T-helper 9 cell (primary cell): Measurements from ENCODE around the gene RYR1.
"Not testable (repeated sequence)": the region's sequence is repeated elsewhere in the genome, so short reads cannot be mapped to it uniquely, and the experiment has no call there.

Source experiments
- DNase-seq: peaks from one replicate; pipeline ENCODE4 v3.0.0-alpha.2; 2020

Gene RYR1

DNA sequence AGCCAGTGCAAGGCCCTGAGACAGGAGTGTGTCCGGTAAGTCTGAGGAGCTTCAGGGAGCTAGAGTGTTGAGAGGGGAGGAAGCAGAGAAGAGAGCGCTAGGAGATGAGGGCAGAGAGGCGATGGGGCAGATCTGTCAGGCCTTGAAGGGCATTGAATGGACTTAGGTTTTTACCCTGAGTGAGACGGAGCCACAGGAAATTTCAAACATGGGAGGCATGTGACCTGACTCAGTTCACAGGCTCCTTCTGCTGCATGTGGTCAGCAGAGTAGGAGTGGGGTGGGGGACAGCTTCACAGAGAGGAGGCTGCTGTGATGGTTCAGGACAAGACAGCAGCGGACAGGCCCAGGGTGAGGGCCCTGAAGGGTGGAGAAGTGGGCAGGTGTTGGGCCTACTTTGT lies 33.1 kb upstream of the RYR1 start:
- no peak for DNase-seq

DNA sequence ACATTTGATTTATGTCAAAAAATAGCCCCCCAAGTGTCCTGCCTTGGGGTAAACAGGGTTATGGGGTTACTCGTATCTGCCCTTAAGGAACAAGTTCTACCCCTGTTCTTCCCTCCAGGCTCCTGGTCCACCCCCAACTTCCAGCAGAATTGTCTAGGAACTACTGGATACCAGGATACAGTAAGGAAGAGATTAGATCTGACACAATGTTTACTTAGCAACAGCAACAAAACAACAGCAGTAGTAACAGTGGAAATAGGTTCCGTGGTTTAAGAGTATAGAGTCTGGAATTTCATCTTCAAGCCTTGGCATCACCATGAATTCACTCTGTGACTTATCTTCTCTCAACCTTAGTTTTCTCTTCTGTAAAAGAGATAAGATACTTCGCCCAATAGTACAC lies 32.3 kb upstream of the RYR1 start:
- DNase-seq: no peak

DNA sequence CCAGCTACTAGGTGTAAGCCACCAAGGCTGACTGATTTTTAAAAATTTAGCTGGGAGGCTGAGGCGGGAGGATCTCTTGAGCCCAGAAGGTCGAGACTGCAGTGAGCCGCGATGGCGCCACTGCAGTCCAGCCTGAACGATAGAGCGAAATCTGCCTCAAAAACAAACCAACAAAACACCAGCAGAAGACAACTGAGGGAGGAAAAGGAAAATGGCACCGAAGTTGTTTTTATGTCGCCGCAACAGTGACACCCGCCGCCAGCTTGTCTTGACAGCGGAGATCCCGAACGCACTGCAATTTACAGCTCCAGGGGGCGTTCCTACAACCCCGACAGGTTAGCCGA lies 30.9 kb upstream of the RYR1 start:
- DNase-seq: no peak

DNA sequence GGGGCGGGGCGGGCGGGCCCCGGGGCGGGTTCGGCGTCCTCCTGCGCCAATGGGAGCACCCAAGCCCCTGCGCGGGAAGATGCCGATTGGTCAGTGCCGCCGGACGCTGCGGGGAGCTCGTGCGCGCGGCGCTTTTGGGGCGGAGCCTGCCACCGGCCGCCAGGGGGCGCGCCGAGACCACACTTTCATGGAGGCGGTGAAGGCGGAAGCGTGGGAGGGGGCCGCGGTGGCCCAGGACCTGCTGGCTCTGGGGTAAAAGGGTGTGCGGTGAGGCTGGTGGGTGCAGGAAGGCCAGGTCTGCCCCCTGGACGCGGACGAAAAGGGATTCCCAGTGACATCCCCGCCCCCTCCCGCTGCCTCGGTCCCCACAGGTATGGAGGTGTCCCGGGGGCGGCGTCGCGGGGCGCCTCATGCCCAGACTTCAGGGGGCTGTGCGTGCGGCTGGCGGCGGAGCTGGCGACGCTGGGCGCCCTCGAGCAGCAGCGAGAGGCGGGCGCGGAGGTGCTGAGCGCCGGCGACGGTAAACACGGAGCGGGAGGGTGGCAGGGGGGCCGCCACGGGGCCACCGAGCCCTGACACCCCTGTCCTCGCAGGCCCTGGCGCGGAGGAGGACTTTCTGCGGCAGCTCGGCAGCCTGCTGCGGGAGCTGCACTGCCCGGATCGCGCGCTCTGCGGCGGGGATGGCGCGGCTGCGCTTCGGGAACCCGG lies 30.4 kb upstream of the RYR1 start, which contains the start of gene FAM98C:
Gene FAM98C, plus strand, starts transcription at position 127 of the 708 bp plus-strand sequence. Its CDS starts 61 bp downstream, at position 188.
- DNase-seq: peak; percentile 97

DNA sequence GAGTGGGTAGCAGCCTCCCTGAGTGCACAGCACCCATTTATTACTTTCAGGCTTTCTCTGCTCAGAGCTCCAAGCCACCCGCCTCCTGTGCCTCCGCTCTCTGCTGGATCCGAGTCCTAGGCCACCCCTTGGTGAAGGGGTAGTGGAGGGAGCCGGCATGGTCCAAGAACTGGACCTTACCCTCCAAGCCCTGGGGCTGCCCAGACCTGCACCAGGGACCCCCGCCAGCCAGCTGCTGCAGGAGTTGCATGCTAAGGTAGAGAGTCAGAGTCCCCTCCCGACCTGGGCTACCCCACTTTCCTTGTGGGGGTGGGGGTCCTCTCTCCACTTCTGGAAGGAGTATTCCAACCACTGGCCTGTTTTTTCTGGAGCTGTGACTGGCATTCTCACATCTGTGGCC lies 28.6 kb upstream of the RYR1 start:
- DNase-seq: no peak

DNA sequence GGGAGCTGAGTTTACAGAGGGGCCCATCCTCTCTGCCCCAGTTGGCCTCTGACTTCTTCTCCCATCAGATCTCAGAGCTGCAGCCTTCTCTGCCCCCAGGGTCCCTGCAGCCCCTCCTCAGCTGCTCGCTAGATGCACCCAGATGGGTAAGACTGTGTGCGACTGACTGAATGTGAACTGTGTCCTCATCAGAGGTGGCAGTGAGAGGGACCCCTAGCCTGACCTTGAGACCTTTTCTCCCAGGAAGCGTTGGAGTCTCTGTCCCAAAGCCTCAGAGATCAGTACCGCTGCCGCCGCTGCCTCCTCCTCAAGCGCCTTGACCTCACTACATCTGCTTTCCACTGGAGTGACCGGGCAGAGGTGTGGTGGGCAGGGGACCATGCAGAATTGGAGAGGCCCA lies 28.2 kb upstream of the RYR1 start:
- DNase-seq: no peak

DNA sequence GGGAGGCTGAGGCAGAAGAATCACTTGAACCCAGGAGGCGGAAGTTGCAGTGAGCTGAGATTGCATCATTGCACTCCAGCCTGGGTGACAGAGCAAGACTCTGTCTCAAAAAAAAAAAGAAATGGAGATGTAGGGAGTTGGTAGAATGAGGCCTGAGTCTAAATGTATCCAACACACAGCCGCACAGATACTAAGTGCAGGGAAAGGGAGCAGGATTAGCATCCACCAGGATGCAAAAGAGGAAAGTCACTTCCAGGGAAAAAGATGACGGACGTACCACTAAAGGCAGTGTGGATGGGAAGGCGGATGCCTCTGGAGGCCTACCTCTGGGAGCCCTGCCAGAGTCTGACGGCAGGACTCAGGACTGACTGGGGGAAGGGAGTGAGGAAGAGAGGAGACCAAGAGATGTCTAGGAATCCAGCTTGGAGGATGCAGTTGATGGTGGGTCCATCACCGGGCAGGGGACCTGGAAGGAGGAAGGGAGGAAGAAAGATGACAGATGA lies 23.8 kb upstream of the RYR1 start:
- DNase-seq: no peak

DNA sequence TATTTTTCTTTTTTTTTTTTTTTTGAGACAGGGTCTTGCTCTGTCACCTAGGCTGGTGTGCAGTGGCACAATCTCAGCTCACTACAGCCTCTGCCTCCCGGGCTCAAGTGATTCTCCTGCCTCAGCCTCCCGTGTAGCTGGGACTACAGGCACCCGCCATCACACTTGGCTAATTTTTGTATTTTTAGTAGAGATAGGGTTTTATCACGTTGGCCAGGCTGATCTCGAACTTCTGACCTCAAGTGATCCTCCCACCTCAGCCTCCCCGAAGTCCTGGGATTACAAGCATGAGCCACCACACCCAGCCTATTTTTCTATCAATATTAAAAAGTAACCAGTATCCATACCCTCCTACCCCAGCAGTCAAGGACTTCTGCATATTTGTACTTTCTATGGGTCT lies 23.1 kb upstream of the RYR1 start:
- DNase-seq: not testable (repeated sequence)

DNA sequence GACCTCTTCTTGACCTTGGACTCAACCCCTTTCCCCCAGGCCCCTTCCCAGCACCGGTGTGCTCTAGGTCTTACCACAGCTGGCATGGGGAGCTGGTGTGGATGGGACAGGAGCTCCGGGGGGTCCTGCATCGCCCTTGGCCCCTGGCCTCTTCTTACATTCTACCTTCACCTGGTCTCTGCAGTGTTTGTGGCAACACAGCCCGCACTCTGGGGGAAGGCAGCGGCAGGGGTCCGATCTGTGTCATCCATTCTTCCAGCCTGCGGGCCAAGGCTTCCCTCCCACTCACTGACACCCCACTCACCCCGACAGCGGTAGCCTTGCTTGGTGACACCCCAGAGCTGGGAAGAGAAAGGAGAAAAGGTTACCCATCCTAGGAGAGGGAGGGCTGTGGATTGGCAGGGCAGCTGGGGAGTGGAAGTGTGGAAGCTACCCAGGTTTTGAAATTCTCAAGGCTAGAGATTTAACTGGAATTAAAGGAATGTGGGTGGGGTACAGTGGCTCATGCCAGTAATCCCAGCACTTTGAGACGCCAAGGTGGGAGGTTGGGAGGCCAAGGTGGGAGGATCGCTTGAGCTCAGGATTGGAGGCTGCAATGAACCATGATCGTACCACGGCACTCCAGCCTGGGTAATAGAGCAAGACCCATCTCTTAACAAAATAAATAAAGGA lies 22.3 kb upstream of the RYR1 start:
- no peak for DNase-seq

DNA sequence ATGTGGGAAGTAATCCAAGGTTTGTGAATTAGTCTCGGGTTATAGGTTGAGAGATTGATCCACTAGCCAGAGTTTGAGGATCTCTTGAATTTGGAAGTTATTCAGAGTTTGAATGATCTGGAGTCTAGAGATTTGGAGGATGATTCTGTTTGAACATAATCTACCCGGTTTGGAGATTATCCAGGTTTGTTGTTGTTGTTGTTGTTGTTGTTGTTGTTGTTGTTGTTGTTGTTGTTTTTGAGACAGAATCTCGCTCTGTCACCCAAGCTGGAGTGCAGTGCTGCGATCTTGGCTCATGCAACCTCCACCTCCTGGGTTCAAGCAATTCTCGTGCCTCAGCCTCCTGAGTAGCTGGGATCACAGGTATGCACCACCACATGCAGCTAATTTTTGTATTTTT lies 21.6 kb upstream of the RYR1 start:
- not testable (repeated sequence) for DNase-seq

DNA sequence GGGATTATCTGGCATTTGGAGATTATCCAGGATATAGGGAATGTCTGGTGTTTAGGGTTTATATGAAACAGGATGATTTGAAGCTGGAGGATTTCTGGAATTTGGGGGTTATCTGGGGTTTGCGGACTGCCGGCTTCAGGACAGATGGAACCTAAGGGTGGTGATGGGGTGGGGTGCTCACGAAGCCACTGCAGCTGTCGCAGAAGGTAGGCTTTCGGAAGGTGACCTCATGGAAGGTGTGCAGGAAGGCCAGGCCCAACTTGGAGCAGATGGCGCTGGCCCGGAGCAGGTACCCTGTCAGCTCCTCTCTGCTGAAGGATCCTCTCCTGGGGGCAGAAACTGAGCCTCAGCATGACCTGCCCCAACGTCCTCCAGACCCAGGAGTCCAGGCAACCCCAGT lies 21.0 kb upstream of the RYR1 start:
- no peak for DNase-seq

DNA sequence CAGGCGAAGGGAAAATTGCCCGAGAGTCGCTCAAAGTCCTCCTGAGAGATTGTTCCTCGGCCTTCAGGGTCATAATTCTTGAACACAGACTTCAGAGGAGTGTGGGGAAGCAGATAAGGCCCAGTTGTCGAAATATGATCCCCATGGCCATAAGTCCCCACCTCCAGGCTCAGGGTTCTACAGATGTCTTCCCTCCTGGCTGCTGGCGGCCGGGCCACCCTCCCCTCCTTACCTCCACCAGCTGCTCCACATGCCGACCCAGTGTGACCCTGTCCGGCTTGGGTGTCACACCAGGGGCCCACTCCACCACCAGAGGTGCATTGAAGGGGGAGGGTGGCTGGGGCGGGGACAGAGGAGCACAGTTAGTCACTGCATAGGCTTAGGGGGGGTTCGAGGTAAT lies 20.5 kb upstream of the RYR1 start:
- no peak for DNase-seq

DNA sequence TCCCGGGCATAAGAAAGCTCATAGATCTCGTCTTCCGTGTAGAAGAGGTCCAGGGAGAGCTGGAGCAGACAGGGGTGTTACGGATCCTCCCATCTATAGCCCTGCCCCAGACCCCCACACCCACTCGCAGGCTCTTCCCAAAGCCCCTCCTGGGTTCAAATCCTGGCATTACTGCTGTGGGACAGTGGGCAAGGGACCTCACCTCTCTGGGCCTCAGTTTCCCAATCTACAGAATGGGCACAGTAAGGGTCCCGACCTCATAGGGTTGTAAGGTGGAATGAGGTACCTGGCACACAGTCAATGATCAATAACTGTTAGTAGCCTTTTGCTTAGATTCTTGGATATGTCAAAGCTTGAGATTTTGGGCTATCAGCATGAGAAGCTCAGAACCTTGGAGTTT lies 20.1 kb upstream of the RYR1 start:
- DNase-seq: no peak

DNA sequence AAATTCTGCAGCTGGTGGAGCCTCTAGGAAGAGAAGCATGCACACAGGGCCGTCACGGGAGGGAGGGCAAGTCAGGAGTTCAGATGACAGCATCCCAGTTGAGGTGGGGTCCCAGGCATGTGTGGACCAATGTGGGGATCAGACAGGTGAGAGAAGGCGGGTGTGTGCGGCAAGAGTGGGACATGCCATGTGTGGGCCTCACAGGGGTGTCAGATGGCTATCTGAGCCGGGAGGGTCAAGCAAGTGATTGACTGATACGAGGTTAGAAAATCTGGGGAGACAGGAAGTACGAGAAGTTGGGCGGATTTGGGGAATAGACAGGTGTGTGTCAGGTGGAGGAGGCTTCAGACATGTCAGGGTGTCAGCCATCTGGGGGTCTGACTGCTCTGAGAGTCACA lies 16.3 kb upstream of the RYR1 start:
- no peak for DNase-seq

DNA sequence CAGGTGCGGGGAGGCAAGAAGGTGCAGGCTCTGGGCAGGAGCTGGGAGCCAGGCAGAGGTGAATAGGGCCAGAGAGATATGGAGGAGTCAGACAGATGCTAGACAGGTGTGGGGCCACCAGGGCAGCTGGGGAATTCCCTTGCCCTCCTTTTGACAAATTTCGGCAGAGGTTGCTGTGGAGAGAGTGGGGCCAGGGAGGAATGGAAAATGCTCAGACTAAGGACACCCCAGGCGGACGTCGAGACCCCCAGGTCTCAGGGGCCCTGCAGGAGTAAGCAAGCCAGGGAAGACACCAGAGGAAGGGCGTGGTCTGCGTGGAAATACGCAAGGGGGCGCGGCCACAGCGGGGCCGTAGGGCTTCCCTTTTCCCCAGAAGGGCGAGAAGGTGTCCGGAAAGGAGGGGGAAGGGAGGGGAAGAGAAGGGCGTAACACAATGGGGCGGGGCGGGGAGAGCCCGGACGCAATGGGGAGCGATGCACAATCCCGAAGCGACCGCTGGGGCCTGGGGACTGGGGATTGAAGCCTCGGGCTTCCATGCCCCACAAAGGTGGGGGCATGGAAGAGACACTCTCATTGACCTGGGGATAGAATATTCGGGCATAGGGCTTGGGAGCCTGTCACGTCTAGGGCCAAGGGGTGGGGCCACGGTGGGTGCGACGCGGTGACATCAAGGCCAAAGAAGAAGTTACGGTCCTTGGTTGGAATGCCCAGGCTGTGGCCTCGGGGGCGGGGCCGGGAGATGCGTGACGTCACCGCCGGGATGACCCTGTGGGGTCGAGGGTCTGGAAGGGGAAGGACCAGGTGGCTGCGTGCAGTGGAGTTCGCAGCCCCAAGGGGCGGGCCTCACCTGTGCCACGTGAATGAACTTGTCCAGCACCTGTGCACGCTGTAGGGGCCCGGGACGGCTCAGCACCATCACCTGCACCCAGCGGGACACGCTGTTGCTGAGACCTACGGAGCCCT lies 15.7 kb upstream of the RYR1 start:
- DNase-seq: peak; percentile 28

DNA sequence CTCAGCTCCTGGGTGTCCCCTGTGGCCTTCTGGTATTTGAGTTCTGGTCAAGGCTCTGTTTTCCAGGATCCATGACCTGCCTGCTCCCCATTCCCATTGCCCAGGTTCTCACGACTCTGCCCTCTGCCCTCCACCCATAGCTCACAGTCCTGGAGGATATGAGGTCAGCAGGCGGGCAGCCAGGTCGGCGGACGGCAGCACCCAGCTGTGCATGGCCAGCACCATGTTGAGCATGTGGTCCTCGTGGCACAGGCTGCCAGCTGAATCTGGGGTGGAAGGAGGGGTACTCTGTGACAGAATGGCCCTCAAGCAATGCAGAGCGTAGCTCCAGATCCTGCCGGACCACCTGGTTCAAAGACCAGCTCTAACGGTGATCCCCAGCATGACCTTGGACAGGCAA lies 12.6 kb upstream of the RYR1 start:
- DNase-seq: no peak

DNA sequence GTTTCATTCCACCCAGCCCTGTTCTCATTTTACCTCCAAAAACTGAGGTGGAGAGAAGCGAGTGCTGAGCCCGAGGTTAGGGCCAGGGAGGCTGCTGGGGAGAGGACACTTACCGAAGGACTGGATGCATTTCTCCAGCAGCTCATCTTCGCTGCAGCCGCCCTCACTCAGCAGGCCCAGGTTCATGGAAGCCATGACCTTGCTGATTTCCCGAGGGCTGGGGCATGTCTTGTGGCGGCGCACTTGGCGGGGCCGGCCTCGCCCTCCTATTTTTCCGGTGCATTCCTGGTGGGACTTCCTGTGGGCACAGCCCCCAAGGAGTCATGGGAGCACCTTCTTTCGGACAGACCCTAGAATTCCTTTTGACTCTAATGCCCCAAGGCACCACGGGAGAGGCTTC lies 11.6 kb upstream of the RYR1 start:
- DNase-seq: no peak

DNA sequence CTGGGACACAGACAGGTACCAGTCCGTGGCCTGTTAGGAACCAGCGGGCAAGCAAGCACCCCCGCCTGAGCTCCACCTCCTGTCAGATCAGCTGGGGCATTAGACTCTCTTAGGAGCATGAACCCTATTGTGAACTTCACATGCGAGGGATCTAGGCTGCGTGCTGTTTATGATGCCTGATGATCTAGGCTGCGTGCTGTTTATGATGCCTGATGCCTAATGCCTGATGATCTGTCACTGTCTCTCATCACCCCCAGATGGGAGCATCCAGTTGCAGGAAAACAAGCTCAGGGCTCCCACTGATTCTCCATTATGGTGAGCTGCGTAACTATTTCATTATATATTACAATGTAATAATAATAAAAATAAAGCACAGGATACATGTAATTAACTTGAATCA lies 11.1 kb upstream of the RYR1 start:
- DNase-seq: no peak

DNA sequence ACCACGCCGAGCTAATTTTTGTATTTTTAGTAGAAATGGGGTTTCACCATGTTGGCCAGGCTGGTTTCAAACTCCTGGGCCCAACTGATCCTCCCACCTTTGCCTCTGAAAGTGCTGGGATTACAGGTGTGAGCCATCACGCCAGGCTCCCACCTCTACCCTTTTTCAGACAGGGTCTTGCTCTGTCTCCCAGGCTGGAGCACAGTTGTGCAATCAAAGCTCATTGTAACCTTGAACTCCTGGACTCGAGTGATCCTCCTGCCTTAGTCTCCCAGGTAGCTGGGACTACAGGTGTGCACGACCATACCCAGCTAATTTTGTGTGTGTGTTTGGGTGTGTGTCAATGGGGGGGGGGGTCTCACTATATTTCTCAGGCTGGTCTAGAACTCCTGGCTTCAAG lies 9.2 kb upstream of the RYR1 start:
- DNase-seq: no peak

DNA sequence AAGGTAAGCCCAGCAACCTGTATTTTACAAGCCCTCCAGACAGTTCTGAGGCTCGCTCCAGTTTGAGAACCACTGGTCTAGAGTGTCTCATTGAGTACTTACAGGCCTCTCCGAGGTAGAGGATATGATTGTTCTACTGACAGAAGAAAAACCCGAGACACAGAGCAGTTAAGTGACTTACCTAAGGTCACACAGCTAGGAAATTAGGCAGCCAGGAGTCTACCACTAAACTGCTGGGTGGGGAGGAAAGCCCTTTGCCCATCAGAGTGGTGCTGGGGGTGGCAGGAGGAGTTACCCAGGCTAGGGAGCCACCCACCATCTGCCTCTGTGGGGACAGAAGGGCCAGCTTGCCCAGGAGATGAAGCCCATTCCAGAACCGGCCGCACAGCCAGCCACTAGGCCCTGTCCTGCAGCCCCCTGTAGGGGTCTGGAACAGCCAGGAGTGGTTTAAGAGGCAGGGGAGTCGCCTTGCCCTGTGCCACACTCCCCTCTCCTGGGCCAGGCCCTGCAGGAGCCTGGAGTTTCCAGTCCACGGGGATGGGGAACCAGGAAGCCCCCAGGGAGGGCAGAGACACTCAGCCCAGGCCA lies 8.2 kb upstream of the RYR1 start:
- no peak for DNase-seq

DNA sequence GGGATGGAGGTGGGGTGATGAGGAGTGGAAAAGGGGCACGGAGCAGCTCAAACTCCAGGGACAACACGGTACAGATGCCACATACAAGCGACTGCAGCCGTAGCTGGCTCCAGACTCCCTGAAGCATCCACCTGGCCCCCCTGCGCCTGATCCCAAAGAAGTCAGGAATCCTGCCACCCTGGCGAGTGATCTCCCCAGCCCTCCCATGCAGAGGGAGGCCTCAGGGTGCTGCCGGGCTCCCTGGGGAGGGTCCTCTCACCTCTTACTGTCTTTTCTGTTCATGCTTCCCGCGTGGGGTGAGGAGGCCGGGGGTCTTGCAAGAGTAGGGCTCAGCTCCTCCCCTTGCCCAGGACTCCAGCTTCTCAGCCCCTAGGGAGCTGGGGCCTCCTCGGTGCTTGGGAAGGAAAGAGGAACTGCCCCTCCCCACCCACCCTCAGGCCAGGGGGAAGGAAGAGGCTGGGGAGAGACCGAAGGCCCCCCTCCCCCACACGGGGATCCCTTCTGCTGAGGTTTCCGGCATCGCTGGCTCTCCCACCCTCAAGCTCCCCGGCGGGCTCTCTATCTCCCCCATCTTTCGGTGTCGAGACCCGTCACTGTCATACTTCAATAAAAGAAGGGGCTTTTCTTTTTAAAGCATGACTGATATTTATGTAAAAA lies 7.6 kb upstream of the RYR1 start, which contains the start of gene RASGRP4:
Gene RASGRP4, minus strand, starts transcription at position 410 of the 657 bp plus-strand sequence. Its CDS starts 128 bp downstream, at position 282.
- DNase-seq: peak; percentile 16

DNA sequence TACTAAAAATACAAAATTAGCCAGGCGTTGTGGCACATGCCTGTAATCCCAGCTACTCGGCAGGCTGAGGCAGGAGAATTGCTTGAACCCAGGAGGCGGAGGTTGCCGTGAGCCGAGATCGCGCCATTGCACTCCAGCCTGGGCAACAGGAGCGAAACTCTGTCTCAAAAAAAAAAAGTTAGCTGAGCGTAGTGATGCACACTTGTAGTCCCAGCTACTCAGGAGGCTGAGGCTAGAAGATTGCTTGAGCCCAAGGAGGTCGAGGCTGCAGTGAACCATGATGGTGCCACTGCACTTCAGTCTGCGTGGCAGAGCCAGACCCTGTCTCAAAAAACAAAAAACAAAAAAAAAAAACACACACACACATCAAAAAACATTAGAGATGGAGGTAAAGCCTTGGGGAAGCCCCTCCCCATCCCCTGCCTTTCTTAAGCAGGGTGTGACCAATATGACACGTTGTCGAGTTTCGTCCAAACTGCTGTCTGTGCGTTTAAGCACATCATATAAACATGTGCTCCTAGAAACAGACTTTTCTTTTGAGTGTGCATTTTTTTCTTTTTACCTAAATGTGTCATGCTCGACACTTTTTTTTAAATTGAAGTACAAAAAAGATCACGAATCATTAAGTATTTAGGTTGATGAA lies 6.3 kb upstream of the RYR1 start:
- DNase-seq: not testable (repeated sequence)
